Measurements from ENCODE around the gene SHISA8.

GRCh38 chr22:41902016-41902415 is 12.9 kb downstream of the SHISA8 start:
- TF ChIP-seq CTCF (IDR thresholded peaks at IDR 0.05) (no peak), POLR2A (IDR thresholded peaks at IDR 0.05) (no peak)
